ENCODE results near the gene TPTE.
"Not testable (repeated sequence)": the region's sequence is repeated elsewhere in the genome, so short reads cannot be mapped to it uniquely, and the experiment has no call there.

TPTE gene
- total RNA-seq, result 0 to 0.33 (median 0) reads per million in 17 experiments

DNA sequence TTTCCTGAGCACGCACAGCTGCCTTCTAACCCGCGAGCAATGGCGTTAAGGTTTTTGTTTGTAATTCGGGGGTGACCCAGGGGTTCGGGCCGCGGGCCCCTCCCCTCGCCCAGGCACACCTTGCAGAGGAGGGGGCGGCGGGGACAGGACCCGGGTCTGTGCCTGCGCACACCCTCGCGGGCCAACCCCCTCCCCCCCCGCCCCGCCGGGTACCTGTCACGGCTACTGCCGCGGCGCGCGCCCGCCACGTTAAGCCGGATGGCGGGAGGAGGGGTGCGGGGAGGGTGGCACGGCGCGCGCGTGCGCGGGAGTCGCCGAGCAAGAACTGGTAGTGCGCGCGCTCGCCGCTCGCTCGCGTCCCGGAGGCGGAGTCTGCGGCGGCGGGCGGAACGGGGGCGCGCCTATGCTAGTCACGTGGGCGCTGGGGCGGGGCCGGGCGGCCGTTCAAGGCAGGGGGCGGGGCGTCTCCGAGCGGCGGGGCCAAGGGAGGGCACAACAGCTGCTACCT lies at the start of gene TPTE:
Gene TPTE (plus strand): TSS at position 493 of the 508 bp plus-strand sequence. CDS start 17,141 bp downstream, outside the sequence.
- DNase-seq, result no peak

DNA sequence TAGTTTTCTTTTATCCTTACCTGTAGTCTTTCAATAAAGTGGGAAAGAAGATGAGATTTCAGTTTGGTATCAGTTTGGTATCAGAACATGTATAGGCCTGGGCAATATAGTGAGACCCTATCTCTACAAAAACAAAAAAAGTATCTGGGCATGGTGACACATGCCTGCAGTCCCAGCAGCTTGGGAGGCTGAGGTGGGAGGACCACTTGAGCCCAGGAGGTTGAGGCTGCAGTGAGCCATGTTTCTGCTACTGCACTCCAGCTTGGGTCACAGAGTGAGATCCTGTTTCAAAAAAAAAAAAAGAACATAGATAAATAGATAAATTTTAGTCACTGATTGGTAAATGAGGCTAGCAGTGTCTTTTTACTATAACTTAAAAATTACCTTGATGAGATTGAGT lies 49.4 kb upstream of the TPTE start:
- not testable (repeated sequence) for DNase-seq

DNA sequence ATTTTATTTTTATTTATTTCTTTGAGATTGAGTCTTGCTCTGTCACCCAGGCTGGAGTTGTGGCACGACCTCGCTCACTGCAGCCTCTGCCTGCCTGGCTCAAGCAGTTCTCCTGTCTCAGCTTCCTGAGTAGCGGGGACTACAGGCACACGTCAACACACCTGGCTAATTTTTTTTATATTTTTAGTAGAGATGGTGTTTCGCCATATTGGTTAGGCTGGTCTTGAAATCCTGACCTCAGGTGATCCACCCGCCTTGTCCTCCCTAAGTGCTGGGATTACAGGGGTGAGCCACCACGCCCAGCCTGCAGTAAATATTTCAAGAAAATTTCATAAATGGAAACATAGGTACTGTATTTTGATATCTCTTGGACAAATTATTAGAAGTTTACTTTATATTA lies 43.6 kb upstream of the TPTE start:
- not testable (repeated sequence) for DNase-seq

DNA sequence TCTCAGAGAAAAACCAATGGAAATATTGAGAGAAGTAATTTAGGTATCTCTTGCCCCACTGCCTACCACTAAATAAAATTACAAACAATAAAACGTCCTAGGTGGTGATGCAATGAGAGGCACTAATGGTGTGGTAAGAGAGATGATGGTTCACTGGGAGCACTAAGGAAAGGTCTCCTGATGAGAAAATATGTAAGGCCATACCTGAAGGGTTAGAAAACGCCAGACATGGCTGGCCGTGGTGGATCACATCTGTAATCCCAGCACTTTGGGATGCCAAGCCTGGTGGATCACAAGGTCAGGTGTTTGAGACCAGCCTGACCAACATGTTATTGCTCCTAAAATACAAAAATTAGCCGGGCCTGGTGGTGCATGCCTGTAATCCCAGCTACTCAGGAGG lies 41.5 kb upstream of the TPTE start:
- DNase-seq, result not testable (repeated sequence)

DNA sequence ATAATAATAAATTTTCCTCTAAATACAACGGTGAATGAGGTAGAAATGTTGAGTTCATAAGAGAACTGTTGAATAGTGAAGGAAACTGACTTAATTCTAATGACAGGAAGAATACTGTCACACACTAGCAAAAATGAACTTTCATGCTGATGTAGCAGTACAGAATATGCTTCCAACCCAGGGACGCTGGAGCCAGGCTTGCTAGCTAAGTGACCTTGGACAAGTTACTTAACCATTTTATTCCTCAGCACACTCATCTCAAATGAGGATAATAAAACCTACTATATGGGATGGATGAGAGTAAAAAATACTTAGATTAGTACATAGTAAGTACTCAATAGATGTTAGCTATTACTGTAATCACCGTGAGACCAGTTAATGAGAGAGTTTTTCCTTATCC lies 36.5 kb upstream of the TPTE start:
- not testable (repeated sequence) for DNase-seq

DNA sequence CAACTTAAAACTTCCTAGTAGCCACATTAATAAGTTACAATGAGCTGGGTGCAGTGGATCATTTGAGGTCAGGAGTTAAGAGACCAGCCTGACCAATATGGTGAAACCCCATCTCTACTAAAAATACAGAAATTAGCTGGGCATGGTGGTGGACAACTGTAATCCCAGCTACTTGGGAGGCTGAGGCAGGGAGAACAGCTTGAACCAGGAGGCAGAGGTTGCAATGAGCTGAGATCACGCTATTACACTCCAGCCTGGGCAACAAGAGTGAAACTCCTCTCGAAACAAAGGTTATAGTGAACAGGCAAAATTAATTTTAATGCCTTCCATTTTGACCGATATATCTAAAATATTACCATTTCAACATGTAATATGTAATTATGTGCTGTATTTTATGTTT lies 30.9 kb upstream of the TPTE start:
- DNase-seq, result not testable (repeated sequence)

DNA sequence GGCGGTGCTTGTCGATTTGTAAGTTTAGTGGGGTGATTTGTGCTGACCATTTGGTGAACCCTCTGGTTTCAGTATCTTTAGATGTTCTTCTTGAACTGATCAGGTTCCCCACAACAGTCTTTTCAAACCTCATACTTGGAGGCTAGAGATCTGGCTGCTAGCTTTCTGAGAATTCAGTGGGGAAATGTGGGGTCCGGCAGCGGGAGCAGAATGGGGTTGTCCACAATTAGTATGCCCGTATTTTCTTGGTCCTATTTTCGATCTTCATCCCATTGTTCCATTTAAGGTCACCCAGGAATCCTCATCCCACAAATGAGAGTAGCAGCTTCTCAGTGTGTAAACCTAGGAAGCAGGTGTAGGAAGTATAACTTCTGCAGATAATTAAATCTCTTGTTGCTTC lies 10.3 kb upstream of the TPTE start:
- no peak for DNase-seq

DNA sequence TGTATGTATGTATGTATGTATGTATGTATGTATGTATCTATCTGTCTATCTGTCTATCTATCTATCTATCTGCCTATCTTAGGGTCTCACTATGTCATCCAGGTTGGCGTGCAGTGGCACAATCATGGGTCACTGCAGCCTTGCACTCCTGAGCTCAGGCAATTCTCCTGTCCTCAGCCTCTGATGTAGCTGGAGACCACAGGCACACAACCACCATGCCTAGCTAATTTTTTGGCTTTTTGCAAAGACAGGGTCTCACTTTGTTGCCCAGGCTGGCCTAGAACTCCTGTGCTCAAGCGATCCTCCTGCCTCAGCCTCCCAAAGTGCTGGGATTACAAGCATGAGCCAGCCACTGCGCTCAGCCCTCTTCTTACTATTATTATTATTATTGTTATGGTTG lies 4.5 kb upstream of the TPTE start:
- DNase-seq, result not testable (repeated sequence)

DNA sequence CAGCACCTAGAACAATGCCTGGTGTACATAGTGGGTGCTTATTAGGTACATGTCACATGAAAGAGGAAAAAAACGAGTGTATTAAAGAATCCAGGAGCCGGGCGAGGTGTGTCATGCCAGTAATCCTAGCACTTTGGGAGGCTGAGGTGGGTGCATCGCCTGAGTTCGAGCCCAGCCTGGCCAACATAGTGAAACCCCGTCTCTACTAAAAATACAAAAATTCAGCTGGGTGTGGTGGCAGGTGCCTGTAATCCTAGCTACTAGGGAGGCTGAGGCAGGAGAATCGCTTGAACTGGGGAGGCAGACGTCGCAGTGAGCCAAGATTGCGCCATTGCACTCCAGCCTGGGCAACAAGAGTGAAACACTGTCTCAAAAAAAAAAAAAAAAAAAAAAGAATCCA lies 3.5 kb upstream of the TPTE start:
- DNase-seq, result not testable (repeated sequence)

DNA sequence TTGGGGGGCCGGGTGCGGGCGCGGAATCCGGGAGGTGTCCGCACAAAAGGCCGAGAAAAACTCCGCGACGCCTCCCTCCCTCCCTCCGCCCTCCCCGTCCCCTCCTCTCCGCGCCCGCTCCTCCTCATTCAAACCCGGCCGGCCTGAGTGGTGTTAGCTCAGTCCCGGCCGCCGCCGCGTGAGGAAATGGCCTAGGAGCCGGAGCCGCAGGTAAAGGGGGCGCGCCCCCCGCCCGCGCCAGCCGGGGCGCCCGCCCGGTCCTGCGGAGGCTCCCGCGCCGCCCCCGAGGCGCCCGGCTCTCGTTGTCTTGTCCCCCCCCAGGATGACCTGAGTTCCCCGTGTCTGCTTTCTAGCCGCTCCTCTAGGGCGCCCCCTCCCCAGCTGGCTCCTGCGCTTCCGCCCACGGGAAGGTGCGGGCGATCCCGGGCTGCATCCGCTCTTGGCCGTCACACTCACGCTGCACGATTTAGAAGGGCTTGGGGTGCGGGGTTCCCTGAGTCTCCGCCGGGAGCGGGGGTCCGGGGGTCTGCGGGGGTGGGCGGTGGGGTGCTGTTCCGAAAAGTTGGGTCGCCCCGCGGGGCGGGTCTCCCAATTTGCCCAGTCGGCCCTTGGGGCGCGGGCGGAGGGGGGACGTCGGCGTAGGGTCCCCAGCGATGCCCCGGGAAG lies 585 bp downstream of the TPTE start:
- not testable (repeated sequence) for DNase-seq

DNA sequence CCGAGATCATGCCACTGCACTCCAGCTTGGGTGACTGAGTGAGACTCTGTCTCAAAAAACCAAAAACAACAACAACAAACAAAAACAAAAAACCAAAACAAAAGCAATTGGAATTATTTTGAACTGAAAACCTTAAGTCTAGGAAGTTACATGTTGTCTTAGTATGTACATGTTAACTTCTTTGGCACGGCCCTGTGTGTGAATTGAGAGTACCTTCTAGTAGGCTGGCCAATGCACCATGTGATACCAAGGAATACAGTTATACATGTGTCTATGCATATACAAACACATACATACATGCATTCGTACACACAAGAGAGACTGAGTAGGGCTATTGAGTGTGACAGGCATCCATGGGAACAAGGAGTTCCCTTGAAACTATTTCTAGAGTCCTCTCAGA lies 18.6 kb downstream of the TPTE start:
- DNase-seq, result no peak

DNA sequence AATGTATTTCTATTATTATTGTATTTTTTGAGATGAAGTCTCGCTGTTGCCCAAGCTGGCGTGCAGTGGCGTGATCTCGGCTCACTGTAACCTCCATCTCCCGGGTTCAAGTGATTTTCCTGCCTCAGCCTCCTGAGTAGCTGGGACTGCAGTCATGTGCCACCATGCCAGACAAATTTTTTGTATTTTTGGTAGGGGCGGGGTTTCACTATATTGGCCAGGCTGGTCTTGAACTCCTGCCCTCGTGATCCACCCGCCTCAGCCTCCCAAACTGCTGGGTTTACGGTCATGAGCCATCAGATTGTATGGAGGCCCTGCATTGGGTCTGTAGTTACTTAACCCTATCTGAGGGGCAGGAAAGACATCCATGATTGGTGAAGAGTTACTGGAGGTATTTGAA lies 23.0 kb downstream of the TPTE start:
- DNase-seq, result not testable (repeated sequence)

DNA sequence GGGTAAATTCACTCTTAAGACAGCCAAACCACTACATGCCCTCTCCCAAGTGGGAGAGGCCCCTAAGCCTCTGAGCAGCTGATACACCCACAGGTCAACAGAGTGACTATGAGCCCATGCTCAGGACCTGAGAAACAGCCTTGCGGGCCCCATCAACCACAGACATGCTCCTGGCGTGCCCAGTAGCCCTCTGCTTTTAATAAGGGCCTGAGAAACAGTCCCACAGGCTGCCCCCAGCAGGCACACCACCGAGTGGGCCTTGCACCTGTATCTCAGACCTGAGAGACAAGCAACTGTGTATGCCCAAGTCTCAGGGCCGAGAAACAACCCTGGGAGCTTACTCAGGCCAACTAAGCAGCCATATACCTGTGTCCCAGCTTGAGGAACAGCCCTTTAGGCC lies 26.5 kb downstream of the TPTE start:
- not testable (repeated sequence) for DNase-seq

DNA sequence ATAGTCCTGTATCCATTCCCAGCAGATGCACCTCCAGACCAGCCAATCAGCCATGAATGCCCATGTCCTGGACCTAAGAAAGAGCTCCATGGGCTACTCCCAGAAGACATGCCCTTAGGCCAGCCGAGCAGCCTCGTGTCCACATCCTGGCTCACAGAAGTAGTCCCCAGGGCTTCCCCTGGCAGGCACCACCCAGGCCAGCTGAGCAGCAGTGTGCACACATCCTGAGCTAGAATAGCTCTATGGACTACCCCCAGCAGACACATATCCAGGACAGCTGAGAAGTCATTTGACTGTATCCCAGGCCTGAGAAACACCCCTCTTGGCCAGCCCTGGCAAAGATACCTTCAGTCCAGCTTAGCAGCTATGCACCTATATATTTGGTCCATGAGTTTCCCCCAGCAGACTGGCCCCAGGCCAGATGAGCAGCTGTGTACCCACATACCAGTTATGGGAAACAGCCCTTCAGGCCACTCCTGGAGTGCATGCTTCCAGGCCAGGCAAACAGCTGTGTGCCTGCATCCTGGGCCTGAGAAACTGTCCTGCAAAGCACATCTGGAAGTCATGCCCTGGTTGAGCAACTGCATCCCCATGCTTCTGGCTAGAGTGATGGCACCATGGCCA lies 27.1 kb downstream of the TPTE start:
- DNase-seq, result not testable (repeated sequence)

DNA sequence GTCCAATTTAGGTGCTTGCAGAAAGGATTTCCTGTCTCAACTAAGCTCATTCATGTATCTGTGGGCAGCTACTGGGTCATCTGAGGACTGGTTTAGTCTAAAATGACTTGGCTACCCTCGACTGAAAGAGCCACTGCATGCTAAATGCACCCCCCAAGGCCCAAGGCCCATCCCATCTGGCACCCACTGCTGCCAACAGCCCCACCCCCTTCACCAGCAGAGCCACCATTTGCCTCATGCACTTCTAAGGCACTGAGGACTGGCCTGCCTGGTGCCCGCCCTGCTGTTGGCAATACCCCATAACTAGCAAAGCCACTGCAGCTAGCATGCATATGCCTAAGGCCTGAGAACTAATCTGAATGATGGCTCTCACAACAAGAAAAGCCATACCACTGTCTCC lies 49.4 kb downstream of the TPTE start:
- not testable (repeated sequence) for DNase-seq

DNA sequence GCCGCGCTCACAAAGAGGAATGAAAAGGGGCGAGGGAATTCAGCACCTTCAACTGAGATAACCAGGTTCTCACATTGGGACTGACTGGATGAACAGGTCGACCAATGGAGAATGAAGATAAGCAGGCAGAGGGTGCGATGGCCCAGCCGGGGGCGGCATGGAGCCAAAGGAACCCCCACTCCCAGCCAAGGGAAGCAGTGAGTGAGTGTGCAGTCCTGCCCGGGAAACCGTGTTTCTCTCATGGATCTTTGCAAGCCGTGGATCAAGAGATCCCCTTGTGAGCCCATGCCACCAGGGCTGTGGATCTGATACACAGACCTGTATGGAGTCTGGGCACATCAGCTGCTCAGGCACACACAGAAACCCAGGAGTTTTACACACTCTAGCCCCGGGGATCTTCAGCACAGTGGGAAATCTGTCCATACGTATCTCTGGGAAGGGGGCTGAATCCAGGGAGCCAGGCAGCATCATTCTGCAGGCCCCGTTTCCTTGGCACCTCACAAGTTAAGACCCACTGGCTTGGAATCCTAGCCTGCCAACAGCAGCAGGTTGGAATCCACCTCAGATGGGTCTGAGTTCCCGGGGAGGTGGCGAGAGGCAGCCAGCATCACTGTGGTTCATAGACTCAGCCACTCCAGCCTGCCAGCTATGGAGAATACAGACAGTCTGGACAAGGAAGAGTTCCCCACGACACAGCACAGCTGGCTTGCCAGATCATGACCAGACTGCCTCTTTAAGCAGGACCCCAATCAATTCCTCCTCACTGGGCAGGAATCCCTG lies 53.3 kb downstream of the TPTE start:
- not testable (repeated sequence) for DNase-seq

DNA sequence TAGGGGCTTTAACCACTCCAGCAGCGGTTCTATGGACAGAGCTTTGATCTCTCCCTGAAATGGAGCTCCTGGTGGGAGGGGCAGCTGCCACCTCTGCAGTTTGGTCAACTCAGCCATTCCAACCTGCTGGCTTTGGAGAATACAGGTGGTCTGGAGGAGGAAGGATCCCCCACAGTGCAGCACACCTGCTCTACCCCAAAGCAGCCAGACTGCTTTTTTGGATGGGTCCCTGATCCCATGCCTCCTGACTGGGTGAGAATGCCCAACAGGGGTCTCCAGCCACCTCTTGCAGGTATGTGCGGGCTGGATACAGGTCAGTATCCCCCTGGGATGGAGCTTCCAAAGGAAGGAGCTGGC lies 53.9 kb downstream of the TPTE start:
- DNase-seq, result no peak

DNA sequence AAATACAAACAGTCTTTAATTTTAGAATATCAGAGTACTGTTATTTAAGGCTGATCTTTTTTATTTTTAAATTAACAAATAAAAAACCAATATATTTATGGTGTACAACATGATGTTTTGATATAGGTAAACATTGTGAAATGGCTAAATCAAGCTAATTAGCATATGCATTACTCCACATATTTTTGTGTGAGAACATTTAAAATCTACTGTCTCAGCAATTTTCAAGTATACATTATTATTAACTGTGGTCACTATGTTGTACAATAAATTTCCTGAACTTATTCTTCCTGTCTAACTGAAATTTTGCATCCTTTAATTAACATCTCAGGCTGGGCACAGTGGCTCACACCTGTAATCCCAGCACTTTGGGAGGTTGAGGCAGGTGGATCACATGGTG lies 57.5 kb downstream of the TPTE start:
- not testable (repeated sequence) for DNase-seq

DNA sequence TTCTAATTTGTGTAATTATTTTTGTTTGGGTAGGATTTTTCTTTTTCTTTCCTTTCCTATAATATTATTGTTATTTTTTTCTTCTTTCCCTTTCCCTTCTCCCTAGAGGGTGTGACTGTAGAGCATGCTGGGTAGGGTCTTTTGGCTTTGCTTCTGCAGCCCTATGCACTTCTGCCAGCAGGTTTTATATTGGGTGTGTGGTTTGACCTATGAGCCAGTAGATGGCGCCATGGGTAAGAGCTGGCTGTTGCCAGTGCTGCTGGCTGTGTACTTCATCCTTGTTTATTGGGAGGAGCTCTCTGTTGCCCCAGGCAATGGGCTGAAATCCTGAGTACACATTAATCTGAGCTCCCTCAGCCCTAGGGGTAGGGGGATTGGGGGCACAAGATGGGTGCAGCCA lies 67.7 kb downstream of the TPTE start:
- not testable (repeated sequence) for DNase-seq

DNA sequence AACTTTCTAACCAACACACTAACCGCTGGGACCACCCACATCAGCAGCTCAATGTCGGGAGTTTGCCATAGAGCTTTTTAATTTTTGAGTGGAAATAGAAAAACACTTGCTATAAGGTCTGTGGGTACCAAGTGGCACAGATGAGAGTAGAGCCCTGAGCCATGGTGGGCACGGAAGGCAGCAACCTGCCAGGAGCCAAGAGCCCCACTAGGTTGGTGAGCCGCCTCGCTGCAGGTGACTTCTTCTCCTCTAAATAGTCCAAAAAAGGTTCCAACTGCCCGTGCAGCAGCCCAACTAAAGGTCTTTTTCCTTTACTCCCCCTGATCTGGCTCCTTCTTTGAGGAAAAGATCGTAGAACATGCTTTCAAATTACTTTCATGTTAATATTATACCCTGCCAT lies 85.7 kb downstream of the TPTE start:
- DNase-seq, result not testable (repeated sequence)

DNA sequence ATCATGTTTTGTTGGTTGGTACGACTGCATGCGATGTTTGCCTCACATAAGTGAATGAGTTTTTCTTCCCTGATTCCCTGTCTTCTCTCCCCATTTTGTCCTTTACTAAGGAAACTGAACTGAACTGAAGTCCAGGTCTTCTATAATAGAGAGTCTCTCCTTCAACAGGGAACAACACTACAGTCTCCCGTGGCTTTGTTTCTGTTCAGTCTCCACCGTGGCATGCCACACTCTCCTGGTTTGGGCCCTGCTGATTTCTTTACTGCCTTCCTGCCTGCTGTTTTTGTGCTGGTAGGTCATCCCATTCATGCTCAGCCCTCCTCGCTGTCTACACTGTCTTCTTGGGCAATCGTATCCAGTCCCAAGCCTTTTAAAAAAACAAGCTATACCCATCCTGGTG lies 92.9 kb downstream of the TPTE start:
- not testable (repeated sequence) for DNase-seq

DNA sequence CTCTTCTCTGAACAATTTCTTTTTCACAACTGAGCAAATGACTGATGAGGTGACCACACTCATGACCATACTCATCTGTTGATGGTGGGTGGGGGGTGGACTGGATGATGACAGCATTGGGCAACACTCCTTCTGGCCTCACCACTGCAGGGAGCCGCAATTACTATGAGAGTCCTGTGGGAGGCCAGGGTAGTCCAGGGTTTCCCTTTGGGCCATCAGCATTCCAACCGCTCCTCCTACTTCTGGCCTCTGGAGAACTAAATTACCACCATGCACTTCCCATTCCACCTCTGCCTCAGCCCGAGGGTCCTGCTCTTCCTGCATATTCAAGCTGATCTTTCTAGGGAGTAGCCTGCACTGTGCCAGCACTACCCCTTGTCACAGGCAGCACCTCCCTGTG lies 94.7 kb downstream of the TPTE start:
- DNase-seq, result not testable (repeated sequence)

DNA sequence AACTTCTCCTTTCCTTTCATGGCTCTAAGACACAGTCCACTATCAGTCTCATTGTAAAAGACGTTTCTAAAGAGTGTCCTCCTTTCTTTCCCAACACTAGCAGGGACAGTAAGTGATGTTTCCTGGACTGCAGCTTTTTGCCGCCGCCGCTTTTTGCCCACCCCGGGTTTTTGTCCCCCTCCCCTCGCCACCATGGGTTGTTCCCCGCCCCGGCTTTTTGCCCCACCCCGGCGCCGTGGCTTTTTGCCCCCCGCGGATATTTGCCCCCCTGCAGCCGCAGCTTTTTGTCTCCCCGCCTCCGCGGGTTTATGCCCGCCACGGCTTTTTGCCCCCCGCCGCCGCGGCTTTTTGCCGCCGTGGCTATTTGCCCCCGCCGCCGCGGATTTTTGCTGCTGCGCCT lies 95.2 kb downstream of the TPTE start:
- DNase-seq, result no peak
